Osteoblast (primary cell): ENCODE data around the gene TMEM119. TPM values are rescaled to one million over a fixed set of nuclear protein-coding genes. Genes with fewer than 3 reads are reported as not detected.

Source experiments
- DNase-seq: peaks from one replicate; pipeline ENCODE4 v3.0.0; 2011; ENCODE audit warnings: low spot score, mixed read lengths; ENCODE audit not compliant: insufficient read length; ENCODE audit errors: missing footprints
- H2AFZ ChIP-seq: 2 replicates; pipeline ENCODE4 v1.6.0; 2011; ENCODE audit warnings: mild to moderate bottlenecking, low read length
- H3K27ac ChIP-seq: 2 replicates; pipeline ENCODE4 v1.5.1; 2011; ENCODE audit warnings: mild to moderate bottlenecking, low read depth, low read length, moderate library complexity
- H3K27me3 ChIP-seq: 2 replicates; pipeline ENCODE4 v1.6.0; 2012; ENCODE audit warnings: mild to moderate bottlenecking, control low read depth, inconsistent platforms, low read length, moderate library complexity; ENCODE audit not compliant: insufficient read depth
- H3K36me3 ChIP-seq: 2 replicates; pipeline ENCODE4 v1.5.1; 2011; ENCODE audit warnings: mild to moderate bottlenecking, low read length, control low read depth, moderate library complexity; ENCODE audit not compliant: insufficient read depth
- H3K4me1 ChIP-seq: 2 replicates; pipeline ENCODE4 v1.5.1; 2011; ENCODE audit warnings: mild to moderate bottlenecking, low read length, control low read depth, moderate library complexity; ENCODE audit not compliant: insufficient read depth
- H3K4me2 ChIP-seq: 2 replicates; pipeline ENCODE4 v1.6.0; 2011; ENCODE audit warnings: mild to moderate bottlenecking, low read length; ENCODE audit not compliant: insufficient read depth
- H3K4me3 ChIP-seq: fragments of 200-600 bp; sonication (generic); 3 replicates; pipeline ENCODE4 v1.5.1; 2012; ENCODE audit warnings: mild to moderate bottlenecking, low read length, inconsistent platforms; ENCODE audit not compliant: insufficient read depth
- H3K79me2 ChIP-seq: 2 replicates; pipeline ENCODE4 v1.6.0; 2012; ENCODE audit warnings: mild to moderate bottlenecking, low read length, control low read depth, inconsistent platforms; ENCODE audit not compliant: insufficient read depth
- H3K9me3 ChIP-seq: 2 replicates; pipeline ENCODE4 v1.5.1; 2011; ENCODE audit warnings: low read depth, low read length, control low read depth
- H4K20me1 ChIP-seq: 2 replicates; pipeline ENCODE4 v1.6.0; 2012; ENCODE audit warnings: mild to moderate bottlenecking, low read length, control low read depth; ENCODE audit not compliant: insufficient read depth
- CTCF ChIP-seq: IDR thresholded peaks from 2 replicates; pipeline ENCODE4 v1.5.1; 2011; ENCODE audit warnings: mild to moderate bottlenecking, low read depth, low read length, moderate library complexity; ENCODE audit errors: extremely low read depth
- total RNA-seq: library from RNA; depleted of rRNA; stranded (reverse); fragments of >200 nt; gene quantifications from 2 replicates; pipeline ENCODE4 v1.2.3, GENCODE V29; 2012

Gene TMEM119
- total RNA-seq, 1 donor: 359 TPM

- no peak overlapping the region for H3K4me3 ChIP-seq
Observed at GRCh38 chr12:108582509-108582908, 15.4 kb downstream of the TMEM119 start.

GRCh38 chr12:108581311-108582227 is 16.3 kb downstream of the TMEM119 start:
- no peaks in the 10 kb centered on the region for H4K20me1 ChIP-seq
- H3K27ac ChIP-seq: no peak overlapping the region
- no peak overlapping the region for H3K4me2 ChIP-seq
- no peaks in the 10 kb centered on the region for H3K27me3 ChIP-seq
- no peak for DNase-seq
- TF ChIP-seq CTCF: no peak
- H3K79me2 ChIP-seq: no peaks in the 10 kb centered on the region
- H3K4me3 ChIP-seq: no peak overlapping the region
- no peaks in the 10 kb centered on the region for H3K9me3 ChIP-seq
- H3K36me3 ChIP-seq: no peaks in the 10 kb centered on the region
- no peak overlapping the region for H2AFZ ChIP-seq
- peaks cover 2% of the 10 kb centered on the region for H3K4me1 ChIP-seq

More at GRCh38 chr12:108582509-108582908, 15.4 kb downstream of the TMEM119 start:
- Histone ChIP-seq H3K79me2 (no peaks in the 10 kb centered on the region), H3K27ac (no peak overlapping the region), H2AFZ (no peak overlapping the region), H4K20me1 (no peaks in the 10 kb centered on the region), H3K36me3 (no peaks in the 10 kb centered on the region), H3K27me3 (no peaks in the 10 kb centered on the region), H3K4me1 (no peaks in the 10 kb centered on the region), H3K4me2 (no peak overlapping the region), H3K9me3 (no peaks in the 10 kb centered on the region)
- TF ChIP-seq CTCF: no peak
- peak; percentile 58 for DNase-seq

- H3K36me3 ChIP-seq: no peaks in the 10 kb centered on the region
- no peaks in the 10 kb centered on the region for H4K20me1 ChIP-seq
- no peaks in the 10 kb centered on the region for H3K27me3 ChIP-seq
- no peak overlapping the region for H2AFZ ChIP-seq
- no peaks in the 10 kb centered on the region for H3K9me3 ChIP-seq
- no peak for DNase-seq
- no peak overlapping the region for H3K27ac ChIP-seq
- peaks cover 9% of the 10 kb centered on the region for H3K4me1 ChIP-seq
- no peak overlapping the region for H3K4me3 ChIP-seq
- no peak for TF ChIP-seq CTCF
- H3K4me2 ChIP-seq: no peak overlapping the region
- no peaks in the 10 kb centered on the region for H3K79me2 ChIP-seq
Observed at GRCh38 chr12:108580531-108580930, 17.4 kb downstream of the TMEM119 start.

GRCh38 chr12:108578813-108579212 is 19.1 kb downstream of the TMEM119 start:
- H3K4me3 ChIP-seq: no peak overlapping the region
- no peaks in the 10 kb centered on the region for H4K20me1 ChIP-seq
- DNase-seq: no peak
- TF ChIP-seq CTCF: no peak
- H2AFZ ChIP-seq: no peak overlapping the region
- no peaks in the 10 kb centered on the region for H3K79me2 ChIP-seq
- H3K27me3 ChIP-seq: no peaks in the 10 kb centered on the region
- H3K4me2 ChIP-seq: no peak overlapping the region
- H3K27ac ChIP-seq: no peak overlapping the region
- no peaks in the 10 kb centered on the region for H3K36me3 ChIP-seq
- no peaks in the 10 kb centered on the region for H3K9me3 ChIP-seq
- H3K4me1 ChIP-seq: peaks cover 11% of the 10 kb centered on the region
